GM04503 (cell line): ENCODE measurements around the gene WBP1L.
"Not testable (repeated sequence)": the region's sequence is repeated elsewhere in the genome, so short reads cannot be mapped to it uniquely, and the experiment has no call there.

Experiments used
- DNase-seq: peaks from one replicate; pipeline ENCODE4 v3.0.0-alpha.2; 2012; ENCODE audit warnings: low read depth

WBP1L gene

DNA sequence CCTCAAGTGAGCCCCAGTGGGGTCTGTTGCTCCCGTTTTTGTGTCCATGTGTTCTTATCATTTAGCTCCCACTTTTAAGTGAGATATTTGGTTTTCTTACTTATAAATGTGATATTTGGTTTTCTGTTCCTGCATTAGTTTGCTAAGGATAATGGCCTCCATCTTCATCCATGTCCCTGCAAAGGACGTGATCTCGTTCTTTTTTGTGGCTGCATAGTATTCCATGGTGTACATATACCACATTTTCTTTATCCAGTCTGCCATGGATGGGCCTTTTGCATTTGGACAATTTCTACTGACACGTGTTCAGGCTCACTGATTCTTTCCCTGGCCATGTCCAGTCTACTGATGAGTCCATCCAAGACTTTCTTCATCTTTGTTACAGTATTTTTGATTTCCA is 19.8 kb upstream of the WBP1L start:
- no peak for DNase-seq

DNA sequence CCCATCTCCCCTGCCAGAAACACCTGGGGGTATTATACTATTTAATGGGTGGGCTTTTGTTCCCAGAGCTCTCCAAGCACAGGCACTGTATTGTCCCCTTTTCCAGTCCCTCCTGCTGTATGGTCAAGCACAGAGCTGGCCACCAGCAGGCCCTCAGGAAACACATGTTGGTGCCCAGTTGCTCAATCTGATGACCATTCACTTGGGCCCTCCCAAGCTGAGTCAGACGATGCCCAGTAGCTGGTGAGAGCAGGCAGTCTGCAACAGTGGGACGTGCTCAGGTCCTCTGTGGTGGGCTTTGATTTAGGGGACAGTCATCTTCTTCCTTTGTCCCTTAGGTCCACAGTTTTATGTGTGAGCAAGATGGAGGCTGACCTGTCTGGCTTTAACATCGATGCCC is 17.5 kb upstream of the WBP1L start:
- DNase-seq: no peak

DNA sequence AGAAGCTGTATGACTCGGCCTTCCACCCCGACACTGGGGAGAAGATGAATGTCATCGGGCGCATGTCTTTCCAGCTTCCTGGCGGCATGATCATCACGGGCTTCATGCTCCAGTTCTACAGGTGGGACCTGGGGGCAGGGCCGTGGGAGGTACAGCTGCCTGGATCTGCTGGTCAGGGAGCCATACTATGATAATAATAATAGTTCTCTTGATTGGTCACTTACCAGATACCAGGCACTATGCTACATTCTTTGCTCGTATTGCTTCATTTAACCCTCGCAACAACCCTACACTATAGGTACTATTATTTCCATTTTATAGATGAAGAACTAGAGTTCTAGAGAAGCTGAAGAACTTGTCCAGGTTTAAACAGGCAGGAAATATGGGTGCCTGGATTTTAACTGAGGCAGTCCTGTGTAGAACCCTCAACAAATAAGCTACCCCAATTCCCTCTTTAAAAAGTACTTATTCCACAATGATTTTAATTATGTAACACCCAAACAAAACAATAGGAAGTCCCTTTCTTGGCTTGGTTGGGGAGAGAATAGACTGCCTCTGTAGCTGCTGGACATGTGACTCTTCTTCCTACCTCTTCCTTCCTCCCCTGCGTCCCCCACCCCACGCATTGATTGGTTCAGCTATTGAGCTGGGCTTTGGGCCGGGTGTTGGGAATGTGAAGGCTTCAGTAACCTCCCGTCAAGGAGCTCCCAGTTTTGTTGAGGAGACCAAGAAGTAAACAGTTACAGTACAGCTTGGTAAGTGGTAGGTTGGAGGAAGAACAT is 16.5 kb upstream of the WBP1L start:
- DNase-seq: no peak

DNA sequence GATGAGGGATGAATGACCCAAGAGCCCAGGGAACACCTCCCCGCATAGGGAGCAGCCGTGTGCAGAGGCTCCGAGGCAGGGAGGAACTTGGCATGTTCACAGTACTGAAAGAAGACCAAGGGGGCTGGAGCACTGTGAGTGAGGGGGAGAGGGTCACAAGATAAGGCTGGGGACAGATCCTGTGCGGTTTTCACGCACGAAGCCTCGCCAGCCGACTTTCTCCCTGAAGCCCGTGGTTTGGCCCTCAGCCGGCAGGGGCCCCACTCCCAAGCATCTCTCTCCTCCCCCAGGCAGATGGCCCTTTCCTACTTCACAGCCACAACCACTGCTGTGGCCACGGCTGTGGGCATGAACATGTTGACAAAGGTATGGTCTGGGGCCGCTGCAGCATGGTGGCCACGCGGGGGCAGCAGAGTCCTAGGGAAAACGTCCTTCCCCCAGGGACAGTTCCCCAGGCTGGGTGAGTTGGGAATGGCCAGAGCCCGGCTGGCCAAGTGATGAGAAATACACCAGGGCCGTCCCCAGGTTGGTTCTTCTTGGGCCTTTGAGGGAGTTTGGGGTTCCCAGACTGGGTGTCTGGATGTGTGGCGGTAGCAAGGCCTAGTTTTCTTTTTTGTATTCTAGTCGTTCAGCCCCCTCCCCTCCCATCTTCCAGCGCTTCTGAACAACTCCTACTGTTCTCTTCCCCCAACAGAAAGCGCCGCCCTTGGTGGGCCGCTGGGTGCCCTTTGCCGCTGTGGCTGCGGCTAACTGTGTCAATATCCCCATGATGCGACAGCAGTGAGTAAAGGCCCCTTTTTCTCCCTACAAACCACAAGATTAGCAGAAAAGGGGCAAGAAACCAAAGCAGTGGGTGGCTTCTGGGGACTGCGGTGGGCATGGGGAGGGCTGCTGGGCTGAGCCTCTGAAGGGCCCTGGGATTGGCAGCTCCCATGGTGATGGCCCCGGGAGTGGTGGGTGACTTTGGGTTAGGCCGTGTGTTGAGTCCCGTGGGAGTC is 14.4 kb upstream of the WBP1L start:
- DNase-seq: no peak

DNA sequence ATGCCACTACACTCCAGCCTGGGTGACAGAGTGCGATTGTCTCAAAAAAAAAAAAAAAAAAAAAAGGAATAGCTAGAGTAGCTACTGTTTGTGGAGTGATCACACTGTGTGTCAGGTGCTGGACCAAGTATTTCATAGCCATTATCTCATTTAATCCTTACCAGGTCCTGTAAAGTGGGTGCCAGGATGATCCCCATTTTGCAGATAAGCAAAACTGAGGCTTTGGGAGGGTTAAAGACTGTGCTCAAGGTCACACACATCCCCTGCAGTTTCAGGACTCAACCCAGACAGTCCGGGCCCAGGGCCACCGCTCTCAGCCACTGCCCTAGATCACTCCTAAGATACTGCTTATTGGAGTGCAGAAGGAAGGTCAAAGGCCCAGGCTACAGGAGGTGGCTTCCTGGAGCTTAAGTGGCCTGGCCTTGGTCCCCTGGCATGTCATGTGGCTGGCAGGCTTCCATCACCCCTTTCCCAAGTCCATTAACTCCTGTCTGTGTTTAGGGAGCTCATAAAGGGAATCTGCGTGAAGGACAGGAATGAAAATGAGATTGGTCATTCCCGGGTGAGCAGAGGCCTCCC is 12.4 kb upstream of the WBP1L start:
- no peak for DNase-seq

DNA sequence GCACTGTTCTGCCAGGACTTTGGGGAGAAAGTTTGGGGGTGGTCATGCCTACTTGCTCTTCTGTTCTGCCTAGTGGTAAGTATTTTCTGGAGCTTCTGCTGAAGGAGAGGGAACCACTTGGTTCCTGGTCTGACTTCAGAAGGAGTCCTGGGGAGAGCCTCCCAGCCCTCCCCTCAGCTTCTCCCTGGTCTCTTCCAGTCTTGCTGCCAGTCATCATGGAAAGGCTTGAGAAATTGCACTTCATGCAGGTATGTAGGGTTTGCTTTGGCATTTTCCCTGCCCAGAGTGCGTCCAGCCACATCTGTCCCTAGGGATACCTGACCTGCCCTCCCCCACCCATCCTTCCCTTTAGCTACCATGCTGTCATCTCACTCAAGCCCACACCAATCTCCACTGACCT is 11.1 kb upstream of the WBP1L start:
- no peak for DNase-seq

DNA sequence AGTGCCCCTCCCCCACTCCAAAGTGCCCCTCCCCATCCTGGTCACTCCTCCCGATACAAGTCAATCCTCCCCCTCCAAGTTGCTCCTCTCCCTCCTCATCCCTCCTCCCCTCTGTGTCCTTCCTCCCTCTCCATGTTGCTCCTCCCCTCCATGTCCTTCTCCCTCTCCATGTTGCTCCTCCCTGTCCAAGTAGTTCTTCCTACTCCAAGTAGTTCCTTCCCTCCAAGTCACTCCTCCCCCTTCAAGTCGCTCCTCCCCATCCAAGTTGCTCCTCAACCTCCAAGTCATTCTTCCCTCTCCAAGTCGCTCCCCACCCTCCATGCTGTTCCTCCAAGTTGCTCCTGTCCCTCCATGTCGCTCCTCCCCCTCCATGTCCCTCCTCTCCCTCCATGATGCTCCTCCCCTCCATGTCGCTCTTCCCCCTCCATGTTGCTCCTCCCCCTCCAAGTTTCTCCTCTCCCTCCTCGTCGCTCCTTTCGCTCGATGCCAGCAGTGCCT is 8.6 kb upstream of the WBP1L start:
- no peak for DNase-seq

DNA sequence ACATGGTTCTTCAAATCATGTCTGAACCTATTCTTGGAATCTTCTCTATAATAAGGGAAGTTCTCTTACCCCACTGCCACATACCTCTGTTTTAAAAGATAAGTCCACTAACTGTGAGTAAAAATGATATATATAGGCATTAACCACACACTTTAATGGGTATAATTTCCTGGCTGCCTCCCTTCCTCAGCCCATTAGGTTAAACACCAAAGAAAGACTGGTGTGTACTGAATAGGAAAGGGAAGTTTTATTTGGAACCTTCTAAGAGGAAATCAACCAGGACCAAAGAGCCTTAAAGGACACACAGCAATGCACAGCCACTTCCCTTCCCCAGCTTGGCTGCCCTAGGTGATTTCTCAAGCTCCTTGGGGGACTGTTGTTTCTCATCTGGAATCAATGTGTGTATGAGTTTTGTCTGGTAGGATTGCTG is 5.0 kb upstream of the WBP1L start:
- no peak for DNase-seq

DNA sequence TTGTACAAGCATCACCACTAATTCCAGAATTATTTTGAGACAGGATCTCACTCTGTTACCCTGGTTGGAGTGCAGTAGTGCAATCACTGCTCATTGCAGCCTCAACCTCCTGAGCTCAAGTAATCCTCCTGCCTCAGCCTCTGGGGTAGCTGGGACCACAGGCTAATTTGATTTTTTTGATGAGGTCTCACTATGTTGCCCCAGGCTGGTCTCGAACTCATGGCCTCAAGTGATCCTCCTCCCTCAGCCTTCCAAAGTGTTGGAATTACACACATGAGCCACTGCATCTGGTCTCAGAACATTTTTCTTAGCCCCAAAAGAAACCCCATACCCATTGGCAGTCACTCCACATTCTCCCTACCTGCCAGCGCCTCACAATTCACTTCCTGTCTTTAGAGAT is 3.5 kb upstream of the WBP1L start:
- DNase-seq: no peak

DNA sequence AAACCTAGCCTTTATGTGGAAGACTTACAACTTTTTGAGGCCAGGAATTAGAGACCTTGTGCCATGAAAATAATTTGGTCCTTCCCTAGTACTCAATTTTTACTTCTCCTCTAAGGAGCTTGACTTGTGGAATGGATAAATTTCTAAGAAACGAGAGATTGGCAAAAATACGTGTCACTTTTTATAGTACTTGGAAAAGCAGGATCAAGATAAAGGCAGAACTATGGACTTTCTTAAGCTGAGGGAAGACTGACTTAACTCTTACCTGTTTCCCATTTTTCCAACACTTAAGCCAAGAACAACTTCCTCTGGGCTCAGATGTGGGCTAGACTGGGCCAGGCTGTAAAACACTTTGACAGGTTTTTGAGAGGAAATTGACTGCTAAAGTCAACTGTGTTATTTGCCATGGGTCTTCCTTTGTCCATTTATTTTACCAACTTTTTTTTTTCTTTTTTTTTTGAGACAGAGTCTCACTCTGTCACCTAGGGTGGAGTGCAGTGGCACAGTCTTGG is 2.0 kb upstream of the WBP1L start:
- DNase-seq: no peak

DNA sequence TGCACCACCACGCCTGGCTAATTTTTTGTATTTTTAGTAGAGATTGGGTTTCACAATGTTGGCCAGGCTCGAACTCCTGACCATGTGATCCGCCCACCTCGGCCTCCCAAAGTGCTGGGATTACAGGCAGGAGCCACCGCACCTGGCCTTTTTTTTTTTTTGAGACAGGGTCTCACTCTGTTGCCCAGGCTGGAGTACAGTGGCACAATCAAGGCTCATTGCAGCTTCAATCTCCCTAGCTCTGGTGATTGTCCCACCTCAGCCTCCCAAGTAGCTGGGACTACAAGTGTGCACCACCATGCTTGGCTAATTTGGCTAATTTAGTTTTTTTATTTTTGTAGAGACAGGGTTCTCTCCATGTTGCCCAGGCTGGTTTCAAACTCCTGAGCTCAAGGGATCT is 1.4 kb upstream of the WBP1L start:
- not testable (repeated sequence) for DNase-seq

DNA sequence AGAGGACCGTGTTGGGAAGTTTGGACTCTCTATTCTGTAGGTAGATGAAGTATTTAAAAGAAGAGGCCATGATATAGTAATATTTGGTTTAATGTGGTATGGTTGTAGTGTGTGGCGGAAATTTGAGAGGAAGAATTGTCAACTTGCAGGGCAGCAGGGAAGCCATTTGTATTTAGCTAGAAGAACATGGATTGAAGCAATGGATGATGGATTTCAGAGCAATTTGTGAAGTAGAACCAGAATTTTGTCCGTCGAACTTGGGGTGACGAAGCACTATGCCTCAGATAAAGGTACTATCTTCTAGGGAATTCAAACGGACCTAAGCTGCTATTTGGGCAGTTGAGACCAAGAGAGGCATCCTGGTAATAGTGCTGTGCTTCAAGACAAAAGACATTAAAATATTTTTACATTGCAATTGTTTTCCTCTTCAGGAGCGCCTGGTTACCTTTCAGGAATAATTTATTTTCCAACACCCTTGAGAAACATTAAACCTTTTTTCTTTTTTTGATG is 615 bp upstream of the WBP1L start:
- DNase-seq: no peak

DNA sequence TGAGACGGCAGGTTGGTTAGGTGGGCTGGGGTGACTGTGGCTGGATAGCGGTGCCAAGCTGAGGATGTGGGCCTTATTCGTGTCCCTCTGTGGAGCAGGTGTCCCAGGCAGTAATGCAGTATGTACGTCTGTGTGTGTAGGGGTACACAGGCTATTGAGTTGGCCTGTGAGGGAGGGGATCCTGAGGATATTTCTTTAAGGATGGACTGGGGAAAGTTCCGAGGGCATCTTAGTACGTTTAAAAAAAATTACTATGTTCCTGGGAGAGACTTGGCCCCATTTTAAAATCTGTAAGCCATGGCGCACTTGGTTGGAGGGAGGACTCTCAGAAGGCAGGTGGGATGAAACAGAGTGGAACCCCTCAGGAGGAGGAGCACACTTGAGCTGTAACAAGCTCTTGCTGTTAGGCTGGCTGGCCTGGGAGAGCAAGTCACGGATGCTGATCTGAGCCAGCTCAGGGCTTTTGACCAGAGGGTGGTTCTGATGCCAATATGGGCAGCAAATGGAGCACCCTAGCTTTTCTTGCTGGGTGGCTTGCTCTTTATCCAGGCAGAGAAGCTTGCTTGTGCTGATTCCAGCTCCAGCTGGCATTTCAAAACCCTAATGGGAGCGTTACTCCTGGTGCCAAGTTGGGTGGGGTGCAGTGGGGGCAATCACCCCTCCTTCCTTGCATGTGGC is 765 bp downstream of the WBP1L start:
- DNase-seq: no peak

DNA sequence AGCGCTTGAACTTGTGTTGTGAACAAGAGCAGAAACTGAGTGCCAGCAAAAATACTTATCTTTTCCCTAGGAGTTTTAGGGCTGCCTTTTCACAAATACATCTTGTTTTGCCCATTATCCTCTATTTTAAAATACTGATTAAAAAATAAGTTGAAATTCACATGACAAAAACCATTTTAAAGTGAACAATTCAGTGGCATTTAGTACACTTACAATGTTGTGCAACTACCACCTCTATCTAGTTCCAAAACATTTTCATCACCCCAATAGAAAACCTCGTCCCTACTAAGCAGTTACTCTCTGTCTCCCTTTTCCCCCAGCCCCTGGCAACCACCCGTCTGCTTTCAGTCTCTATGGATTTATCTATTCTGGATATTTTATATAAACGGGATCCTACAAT is 1.4 kb downstream of the WBP1L start:
- DNase-seq: no peak

DNA sequence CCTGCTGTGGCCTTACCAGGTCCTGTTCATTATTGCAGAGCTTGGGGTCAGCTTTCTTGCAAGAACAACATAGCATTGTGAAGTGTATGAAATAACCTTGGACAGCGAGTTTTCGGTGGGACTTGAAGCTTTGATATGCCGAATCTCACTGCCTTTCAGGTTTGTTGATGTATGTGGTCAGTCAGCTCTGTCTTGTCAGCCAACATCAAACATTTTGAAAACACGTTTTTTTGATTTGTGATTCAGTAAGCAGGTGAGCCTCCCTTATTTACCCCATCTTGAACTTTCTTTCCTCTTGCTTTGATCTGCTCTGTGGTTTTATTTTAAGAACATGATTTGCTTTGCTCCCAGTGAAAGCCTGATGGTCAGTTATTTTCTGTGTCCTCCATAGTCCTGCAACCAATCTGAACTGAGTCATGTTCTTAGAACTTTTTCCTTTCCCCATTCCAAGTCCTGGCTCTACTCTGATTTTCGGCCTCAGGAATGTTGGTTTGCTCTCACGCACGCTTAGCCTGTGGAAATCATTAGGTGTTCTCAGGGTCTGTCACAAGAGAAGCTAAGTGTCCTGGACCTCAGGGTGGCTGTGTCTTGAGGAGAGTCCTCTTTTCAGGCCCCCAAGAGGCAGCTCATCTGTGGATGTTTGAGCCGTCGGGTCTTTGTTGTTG is 8.7 kb downstream of the WBP1L start:
- DNase-seq: peak; percentile 94

DNA sequence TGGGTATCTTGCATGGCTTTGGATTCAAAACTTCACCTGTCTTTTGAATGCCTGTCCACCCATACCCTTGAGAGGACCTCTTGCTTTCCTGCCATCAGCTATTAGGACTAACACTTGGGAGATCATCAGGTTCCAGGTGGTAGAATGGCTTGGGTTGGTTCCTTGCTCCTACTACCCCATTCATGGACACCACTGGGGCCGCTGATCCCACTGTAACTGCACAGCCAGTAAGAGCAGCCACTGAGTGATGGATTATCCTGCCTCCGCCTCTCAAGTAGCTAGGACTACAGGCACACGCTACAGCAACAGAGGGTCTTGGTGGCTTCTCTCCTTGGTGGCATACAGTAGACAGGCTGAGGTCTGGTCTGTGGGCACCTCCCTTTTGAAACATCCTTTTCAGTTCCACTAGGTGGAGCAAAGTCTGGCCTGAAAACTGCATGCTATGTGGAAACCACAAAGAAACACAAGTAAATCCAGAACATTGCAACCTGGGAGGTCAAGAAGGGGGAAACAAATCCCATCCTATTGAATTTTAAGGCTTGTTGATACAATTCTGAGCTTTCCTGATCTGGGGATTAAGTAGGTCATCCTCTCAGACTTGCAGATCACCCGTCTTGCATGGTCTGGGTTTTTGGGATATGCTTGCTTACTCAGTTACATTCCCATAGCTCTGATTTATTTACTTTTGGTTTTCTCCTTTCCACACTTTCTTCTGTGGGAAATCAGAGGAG is 9.4 kb downstream of the WBP1L start:
- peak; percentile 72 for DNase-seq

DNA sequence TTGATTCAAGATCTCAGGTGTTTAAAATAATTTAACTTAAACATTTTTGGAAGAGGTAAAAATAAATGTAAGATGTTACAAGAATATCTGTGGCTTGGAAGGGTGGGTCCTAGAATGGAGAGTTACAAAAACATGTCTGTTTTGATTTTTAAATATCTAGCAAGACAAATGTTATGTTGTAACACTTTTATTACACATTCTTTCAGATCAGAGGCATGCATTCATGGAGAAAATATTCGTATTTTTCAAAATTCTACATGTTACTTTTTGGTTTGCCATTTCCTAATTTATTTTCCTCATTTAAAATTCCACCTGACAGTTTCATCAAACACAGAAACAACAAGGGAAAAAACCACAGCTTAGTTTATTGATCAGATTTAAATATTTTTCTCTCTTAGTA is 10.0 kb downstream of the WBP1L start:
- DNase-seq: no peak

DNA sequence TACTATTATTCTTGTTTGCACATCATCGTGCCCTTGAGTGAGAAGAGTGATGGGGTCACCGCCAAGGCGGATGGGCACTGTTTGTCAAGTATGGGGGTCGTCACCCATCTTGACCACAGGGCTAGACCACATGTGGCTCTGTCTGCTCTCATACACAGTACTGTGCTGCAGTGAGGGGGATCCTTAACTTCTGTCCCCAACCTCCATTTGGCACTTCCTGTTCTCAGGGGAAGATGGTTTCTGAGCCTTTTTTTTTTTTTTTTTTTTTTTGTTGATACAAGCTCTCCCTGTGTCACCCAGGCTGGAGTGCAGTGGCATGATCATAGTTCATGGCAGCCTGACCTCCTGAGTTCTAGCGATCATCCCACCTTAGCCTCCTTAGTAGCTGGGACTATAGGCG is 13.6 kb downstream of the WBP1L start:
- no peak for DNase-seq

DNA sequence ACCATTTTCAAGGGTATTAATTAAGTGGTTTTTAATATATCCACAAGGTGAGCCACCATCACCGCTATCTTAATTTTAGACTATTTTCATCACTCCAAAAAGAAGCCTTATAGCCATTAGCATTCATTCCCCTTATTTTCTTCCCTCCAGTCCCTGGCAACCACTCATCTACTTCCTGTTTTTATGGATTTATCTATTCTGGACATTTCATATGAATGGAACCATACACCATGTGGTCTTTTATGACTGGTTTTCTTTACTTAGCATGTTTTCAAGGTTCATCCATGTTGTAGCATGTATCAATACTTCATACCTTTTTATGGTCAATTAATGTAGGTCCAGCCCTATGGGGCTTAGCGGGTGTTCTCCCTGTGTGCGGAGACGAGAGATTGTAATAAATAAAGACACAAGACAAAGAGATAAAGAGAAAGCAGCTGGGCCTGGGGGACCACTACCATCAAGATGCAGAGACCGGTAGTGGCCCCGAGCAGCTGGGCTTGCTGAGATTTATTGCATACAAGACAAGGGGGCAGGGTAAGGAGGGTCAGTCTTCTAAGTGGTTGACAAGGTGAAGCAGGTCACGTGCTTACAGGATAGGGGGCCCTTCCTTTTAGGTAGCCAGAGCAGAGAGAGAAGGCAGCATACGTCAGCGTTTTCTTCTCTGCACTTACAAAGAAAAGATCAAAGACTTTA is 14.6 kb downstream of the WBP1L start:
- DNase-seq: no peak

DNA sequence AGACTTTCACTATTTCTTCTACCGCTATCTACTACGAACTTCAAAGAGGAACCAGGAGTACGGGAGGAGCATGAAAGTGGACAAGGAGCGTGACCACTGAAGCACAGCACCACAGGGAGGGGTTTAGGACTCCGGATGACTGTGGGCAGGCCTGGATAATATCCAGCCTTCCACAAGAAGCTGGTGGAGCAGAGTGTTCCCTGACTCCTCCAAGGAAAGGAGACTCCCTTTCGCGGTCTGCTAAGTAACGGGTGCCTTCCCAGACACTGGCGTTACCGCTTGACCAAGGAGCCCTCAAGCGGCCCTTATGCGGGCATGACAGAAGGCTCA is 15.2 kb downstream of the WBP1L start:
- DNase-seq: not testable (repeated sequence)
